Caco-2 (cell line): ENCODE results near the gene RBSN. TPM values are rescaled to one million over a fixed set of nuclear protein-coding genes. Genes with fewer than 3 reads are reported as not detected.

Experiments
- BruUV-seq: library from RNA; stranded (reverse); fragments of 400-500 nt; replicated peaks from 2 replicates; lab custom pipeline; 2021; lab: Mats Ljungman, UMichigan
- CTCF ChIA-PET: fragments of 300-600 bp; sonication (Branson Sonifier 250); formaldehyde crosslinking; loops from one replicate; lab custom pipeline; 2022; ENCODE audit warnings: antibody characterized with exemption; lab: Charles Lee
- POLR2A ChIA-PET: fragments of 300-600 bp; sonication (Branson Sonifier 250); formaldehyde crosslinking; loops from one replicate; lab custom pipeline; 2022; ENCODE audit warnings: antibody characterized with exemption; lab: Charles Lee
- DNase-seq, 2 experiments: peaks; one replicate each; pipeline versions ENCODE4 v3.0.0 to v3.0.0-alpha.2; 2020 to 2022
- H3K27me3 ChIP-seq: replicated peaks from 2 replicates; pipeline ENCODE4 v1.6.0; 2011; ENCODE audit warnings: low read length; ENCODE audit not compliant: control insufficient read depth, insufficient read depth
- H3K36me3 ChIP-seq: 2 replicates; pipeline ENCODE4 v1.5.1; 2011; ENCODE audit warnings: low read length; ENCODE audit not compliant: control insufficient read depth, insufficient read depth
- H3K4me1 ChIP-seq: fragments of 250-450 bp; sonication (Bioruptor Pico); 2 replicates; pipeline ENCODE4 v1.5.1; 2020; ENCODE audit warnings: mild to moderate bottlenecking
- H3K4me3 ChIP-seq: 2 replicates; pipeline ENCODE4 v1.5.1; 2011; ENCODE audit warnings: low read depth, mild to moderate bottlenecking, control low read depth, low read length
- H3K9me3 ChIP-seq: fragments of 250-450 bp; sonication (Bioruptor Pico); 2 replicates; pipeline ENCODE4 v1.5.1; 2020; ENCODE audit warnings: mild to moderate bottlenecking, moderate library complexity
- H3K27ac Mint-ChIP-seq: one replicate; pipeline ENCODE4 v1.8.0; 2022; ENCODE audit warnings: mixed read lengths; ENCODE audit not compliant: unreplicated experiment
- H3K27me3 Mint-ChIP-seq: one replicate; pipeline ENCODE4 v1.8.0; 2022; ENCODE audit warnings: mixed read lengths; ENCODE audit not compliant: insufficient read depth, unreplicated experiment
- H3K36me3 Mint-ChIP-seq: one replicate; pipeline ENCODE4 v1.8.0; 2022; ENCODE audit warnings: mild to moderate bottlenecking, mixed read lengths; ENCODE audit not compliant: insufficient read depth, unreplicated experiment
- H3K4me1 Mint-ChIP-seq: one replicate; pipeline ENCODE4 v1.8.0; 2022; ENCODE audit warnings: low read depth, mixed read lengths; ENCODE audit not compliant: unreplicated experiment
- H3K4me3 Mint-ChIP-seq: one replicate; pipeline ENCODE4 v1.8.0; 2022; ENCODE audit warnings: mild to moderate bottlenecking, moderate library complexity, mixed read lengths; ENCODE audit not compliant: unreplicated experiment
- H3K9me3 Mint-ChIP-seq: one replicate; pipeline ENCODE4 v1.8.0; 2022; ENCODE audit warnings: mixed read lengths; ENCODE audit not compliant: unreplicated experiment
- intact Hi-C: fragments of 100-400 bp; cut with micrococcal nuclease; formaldehyde crosslinking; loops from one replicate; pipeline ENCODE4 v1.10.0; 2022; ENCODE audit not compliant: unreplicated experiment
- total RNA-seq: library from RNA; stranded (reverse); gene quantifications from 2 replicates; pipeline ENCODE4 v1.2.3, GENCODE V29; 2022
- TF ChIP-seq, protein P1 (sequence below), 2 experiments: fragments of 200-600 bp in 1 of 2; IDR thresholded peaks; 1 replicate in 1 of 2; 2 replicates in 1 of 2; pipeline versions ENCODE4 v1.5.1 to v1.8.0; 2011 to 2022; ENCODE audit warnings: antibody characterized with exemption in 1 of 2, control low read depth in 1 of 2, inconsistent platforms in 1 of 2, low read depth in 1 of 2, low read length in 1 of 2, mild to moderate bottlenecking in 1 of 2, moderate library complexity in 1 of 2; ENCODE audit not compliant: insufficient read depth in 1 of 2, severe bottlenecking in 1 of 2, unreplicated experiment in 1 of 2

Gene RBSN
- total RNA-seq, 1 experiment from 2014 or later, result 19.7 TPM

- H3K27ac Mint-ChIP-seq, result peak overlapping the region; percentile 96
- ChIA-PET POLR2A (interaction anchor here (1.0 to 1.2 kb wide), 5 partner anchors 10 to 141 kb away, joined by 3 to 5 read pairs (median 3); partner anchors contain the start of genes CAPN7 and RBSN), CTCF (interaction anchor here (1.0 to 1.2 kb wide), 3 partner anchors 12 to 141 kb away, joined by 3 to 10 read pairs (median 4); partner anchors contain the start of gene CAPN7)
- Histone ChIP-seq H3K4me1 (peaks cover 17% of the 10 kb centered on the region), H3K9me3 (no peaks in the 10 kb centered on the region), H3K36me3 (no peaks in the 10 kb centered on the region; the same call in 1 of the 2 replicates), H3K27me3 (no peaks in the 10 kb centered on the region), H3K4me3 (peak overlapping the region; percentile 90)
- peaks cover 41% of the 10 kb centered on the region for H3K36me3 Mint-ChIP-seq
- TF ChIP-seq, protein P1, sequence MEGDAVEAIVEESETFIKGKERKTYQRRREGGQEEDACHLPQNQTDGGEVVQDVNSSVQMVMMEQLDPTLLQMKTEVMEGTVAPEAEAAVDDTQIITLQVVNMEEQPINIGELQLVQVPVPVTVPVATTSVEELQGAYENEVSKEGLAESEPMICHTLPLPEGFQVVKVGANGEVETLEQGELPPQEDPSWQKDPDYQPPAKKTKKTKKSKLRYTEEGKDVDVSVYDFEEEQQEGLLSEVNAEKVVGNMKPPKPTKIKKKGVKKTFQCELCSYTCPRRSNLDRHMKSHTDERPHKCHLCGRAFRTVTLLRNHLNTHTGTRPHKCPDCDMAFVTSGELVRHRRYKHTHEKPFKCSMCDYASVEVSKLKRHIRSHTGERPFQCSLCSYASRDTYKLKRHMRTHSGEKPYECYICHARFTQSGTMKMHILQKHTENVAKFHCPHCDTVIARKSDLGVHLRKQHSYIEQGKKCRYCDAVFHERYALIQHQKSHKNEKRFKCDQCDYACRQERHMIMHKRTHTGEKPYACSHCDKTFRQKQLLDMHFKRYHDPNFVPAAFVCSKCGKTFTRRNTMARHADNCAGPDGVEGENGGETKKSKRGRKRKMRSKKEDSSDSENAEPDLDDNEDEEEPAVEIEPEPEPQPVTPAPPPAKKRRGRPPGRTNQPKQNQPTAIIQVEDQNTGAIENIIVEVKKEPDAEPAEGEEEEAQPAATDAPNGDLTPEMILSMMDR (IDR thresholded peaks at IDR 0.05; ENCODE audit: insufficient read depth in 1 of 2, low read depth in 1 of 2, low read length in 1 of 2, severe bottlenecking in 1 of 2, unreplicated experiment in 1 of 2), result no peak
- intact Hi-C loops, result no loop called here
- DNase-seq, result no peak
- peak overlapping the region; percentile 92 for H3K4me3 Mint-ChIP-seq
- BruUV-seq, result TSS peak; percentile 42
- no peaks in the 10 kb centered on the region for H3K9me3 Mint-ChIP-seq
- no peaks in the 10 kb centered on the region for H3K27me3 Mint-ChIP-seq
- peaks cover 10% of the 10 kb centered on the region for H3K4me1 Mint-ChIP-seq
Observed at GRCh38 chr3:15064299-15064834, 34.6 kb downstream of the RBSN start.

- H3K36me3 Mint-ChIP-seq, result peaks cover 47% of the 10 kb centered on the region
- peak overlapping the region; percentile 92 for H3K4me3 Mint-ChIP-seq
- POLR2A ChIA-PET, result no interaction called here
- H3K9me3 ChIP-seq, result no peaks in the 10 kb centered on the region
- H3K4me1 ChIP-seq, result peaks cover 17% of the 10 kb centered on the region
- no peaks in the 10 kb centered on the region for H3K27me3 ChIP-seq
- no TSS peak for BruUV-seq
- no peaks in the 10 kb centered on the region for H3K27me3 Mint-ChIP-seq
- peaks cover 10% of the 10 kb centered on the region for H3K4me1 Mint-ChIP-seq
- no peak for DNase-seq
- H3K36me3 ChIP-seq, result peaks cover 2% of the 10 kb centered on the region; the same call in 1 of the 2 replicates
- H3K4me3 ChIP-seq, result peak overlapping the region; percentile 90
- intact Hi-C loops, result no loop called here
- CTCF ChIA-PET, result interaction anchor here (1.0 kb wide), 1 partner anchor 142 kb away, joined by 3 read pairs; the partner anchor contains the start of gene CAPN7
- peak overlapping the region; percentile 96 for H3K27ac Mint-ChIP-seq
- TF ChIP-seq, protein P1 (IDR thresholded peaks at IDR 0.05; ENCODE audit: insufficient read depth in 1 of 2, low read depth in 1 of 2, low read length in 1 of 2, severe bottlenecking in 1 of 2, unreplicated experiment in 1 of 2), result no peak
- no peaks in the 10 kb centered on the region for H3K9me3 Mint-ChIP-seq
Observed at GRCh38 chr3:15063656-15064286, 35.2 kb downstream of the RBSN start.

DNA sequence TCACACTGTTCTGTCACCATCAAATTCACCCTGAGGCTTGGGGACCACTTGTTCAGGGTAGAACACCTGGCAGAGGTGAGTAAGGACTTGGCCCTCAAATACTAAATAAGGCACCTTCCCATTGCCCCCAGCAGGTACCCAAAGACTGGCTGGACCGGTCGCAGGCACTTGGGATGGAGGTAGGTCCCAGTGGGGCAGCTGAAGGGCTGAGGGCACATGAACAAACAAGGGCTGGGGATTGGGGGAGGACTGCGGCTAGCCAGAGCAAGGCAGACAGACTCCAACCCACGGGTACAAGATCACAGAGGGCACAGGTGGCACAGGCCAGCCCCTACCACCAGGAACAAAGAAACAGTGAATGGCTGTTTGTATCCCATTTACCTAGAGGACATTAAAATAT is 35.7 kb downstream of the RBSN start:
- peaks cover 10% of the 10 kb centered on the region for H3K4me1 Mint-ChIP-seq
- POLR2A ChIA-PET, result no interaction called here
- H3K4me1 ChIP-seq, result peaks cover 17% of the 10 kb centered on the region
- H3K27me3 Mint-ChIP-seq, result no peaks in the 10 kb centered on the region
- CTCF ChIA-PET, result no interaction called here
- no peaks in the 10 kb centered on the region for H3K9me3 ChIP-seq
- peaks cover 53% of the 10 kb centered on the region for H3K36me3 Mint-ChIP-seq
- no peak overlapping the region for H3K4me3 ChIP-seq
- no peaks in the 10 kb centered on the region for H3K9me3 Mint-ChIP-seq
- no peak for DNase-seq
- TF ChIP-seq, protein P1 (IDR thresholded peaks at IDR 0.05; ENCODE audit: insufficient read depth in 1 of 2, low read depth in 1 of 2, low read length in 1 of 2, severe bottlenecking in 1 of 2, unreplicated experiment in 1 of 2), result no peak
- H3K27ac Mint-ChIP-seq, result peak overlapping the region; percentile 70
- H3K27me3 ChIP-seq, result no peaks in the 10 kb centered on the region
- BruUV-seq, result no TSS peak
- intact Hi-C loops, result no loop called here
- peaks cover 2% of the 10 kb centered on the region; the same call in 1 of the 2 replicates for H3K36me3 ChIP-seq
- peak overlapping the region; percentile 92 for H3K4me3 Mint-ChIP-seq
